ENCODE results near the gene CDCA4. TPM values are rescaled to one million over a fixed set of nuclear protein-coding genes. Genes with fewer than 3 reads are reported as not detected.

The CDCA4 gene
- total and polyA plus RNA-seq, 4 experiments from 2014 or later: 17.1 to 20.9 (median 18.9) TPM

- Histone ChIP-seq H3K4me1 (ENCODE audit: insufficient read depth, low read length) (no peaks in the 10 kb centered on the region), H3K9me3 (ENCODE audit: control insufficient read depth in 1 of 2, low read length in 2 of 2) (no peaks in the 10 kb centered on the region), H3K4me3 (ENCODE audit: low read length in 2 of 2) (no peak overlapping the region), H3K27me3 (ENCODE audit: insufficient read depth, low read length) (no peaks in the 10 kb centered on the region), H3K27ac (ENCODE audit: low read depth, low read length) (no peak overlapping the region), H3K36me3 (ENCODE audit: insufficient read depth, low read length) (peaks cover 33% of the 10 kb centered on the region)
- Mint-ChIP-seq H3K4me3 (no peak overlapping the region), H3K4me1 (peaks cover 4 to 7% (median 6%) of the 10 kb centered on the region in 4 donors), H3K27ac (peak overlapping the region in 2 of 7 donors; percentile 31 to 62), H3K36me3 (peaks cover 25 to 45% of the 10 kb centered on the region in 2 donors), H3K9me3 (no peaks in the 10 kb centered on the region), H3K27me3 (no peaks in the 10 kb centered on the region)
- ChIA-PET CTCF (ENCODE audit: partially characterized antibody) (interaction anchor here (3.4 kb wide), 1 partner anchor 77 kb away, joined by 15 read pairs; no protein-coding TSS in a partner anchor), POLR2A (ENCODE audit: partially characterized antibody) (no interaction called here)
- intact Hi-C loops (cut with micrococcal nuclease): no loop called here
- no peak for DNase-seq
Observed at GRCh38 chr14:105051182-105052109, 30.6 kb upstream of the CDCA4 start.

GRCh38 chr14:105050551-105050897 lies 29.6 kb upstream of the CDCA4 start:
- Histone ChIP-seq H3K27ac (ENCODE audit: low read depth, low read length) (no peak overlapping the region), H3K9me3 (ENCODE audit: control insufficient read depth in 1 of 2, low read length in 2 of 2) (no peaks in the 10 kb centered on the region), H3K27me3 (ENCODE audit: insufficient read depth, low read length) (no peaks in the 10 kb centered on the region), H3K4me1 (ENCODE audit: insufficient read depth, low read length) (peaks cover 7% of the 10 kb centered on the region), H3K36me3 (ENCODE audit: insufficient read depth, low read length) (peaks cover 32% of the 10 kb centered on the region), H3K4me3 (ENCODE audit: low read length in 2 of 2) (no peak overlapping the region)
- no peak for DNase-seq
- peaks cover 24 to 45% of the 10 kb centered on the region in 2 donors for H3K36me3 Mint-ChIP-seq
- no peak overlapping the region for H3K4me3 Mint-ChIP-seq
- ChIA-PET CTCF (ENCODE audit: partially characterized antibody) (no interaction called here), POLR2A (ENCODE audit: partially characterized antibody) (no interaction called here)
- H3K27ac Mint-ChIP-seq: no peak overlapping the region
- peaks cover 8 to 12% (median 10%) of the 10 kb centered on the region in 4 donors for H3K4me1 Mint-ChIP-seq
- intact Hi-C loops (cut with micrococcal nuclease): no loop called here
- H3K9me3 Mint-ChIP-seq: no peaks in the 10 kb centered on the region
- H3K27me3 Mint-ChIP-seq: no peaks in the 10 kb centered on the region

GRCh38 chr14:105049753-105050550 lies 29.1 kb upstream of the CDCA4 start:
- H3K9me3 Mint-ChIP-seq: no peaks in the 10 kb centered on the region
- no peaks in the 10 kb centered on the region for H3K27me3 Mint-ChIP-seq
- peaks cover 7 to 13% (median 11%) of the 10 kb centered on the region in 4 donors for H3K4me1 Mint-ChIP-seq
- CTCF ChIA-PET (ENCODE audit: partially characterized antibody): interaction anchor here (1.0 to 9.2 kb wide), 3 partner anchors 8 to 76 kb away, joined by 3 to 162 read pairs (median 3); no protein-coding TSS in a partner anchor
- H3K27ac ChIP-seq (ENCODE audit: low read depth, low read length): no peak overlapping the region
- no peak overlapping the region for H3K4me3 Mint-ChIP-seq
- H3K4me3 ChIP-seq (ENCODE audit: low read length in 2 of 2): no peak overlapping the region
- H3K9me3 ChIP-seq (ENCODE audit: control insufficient read depth in 1 of 2, low read length in 2 of 2): no peaks in the 10 kb centered on the region
- H3K4me1 ChIP-seq (ENCODE audit: insufficient read depth, low read length): peaks cover 9% of the 10 kb centered on the region
- H3K27ac Mint-ChIP-seq: no peak overlapping the region
- H3K36me3 ChIP-seq (ENCODE audit: insufficient read depth, low read length): peaks cover 32% of the 10 kb centered on the region
- intact Hi-C loops (cut with micrococcal nuclease): no loop called here
- POLR2A ChIA-PET (ENCODE audit: partially characterized antibody): interaction anchor here (1.4 kb wide), 1 partner anchor 11 kb away, joined by 5 read pairs; no protein-coding TSS in a partner anchor
- no peaks in the 10 kb centered on the region for H3K27me3 ChIP-seq (ENCODE audit: insufficient read depth, low read length)
- peaks cover 20 to 39% of the 10 kb centered on the region in 2 donors for H3K36me3 Mint-ChIP-seq
- no peak for DNase-seq

- peak overlapping the region in 1 of 7 donors; percentile 80 for H3K27ac Mint-ChIP-seq
- H3K27me3 ChIP-seq (ENCODE audit: insufficient read depth, low read length): no peaks in the 10 kb centered on the region
- peaks cover 9% of the 10 kb centered on the region for H3K4me1 ChIP-seq (ENCODE audit: insufficient read depth, low read length)
- no peak overlapping the region for H3K4me3 ChIP-seq (ENCODE audit: low read length in 2 of 2)
- H3K4me3 Mint-ChIP-seq: no peak overlapping the region
- POLR2A ChIA-PET (ENCODE audit: partially characterized antibody): interaction anchor here (0.7 to 3.4 kb wide), 5 partner anchors 13 to 39 kb away, joined by 3 to 27 read pairs (median 4); partner anchors contain the start of genes CDCA4 and GPR132
- peaks cover 13 to 29% of the 10 kb centered on the region in 2 donors for H3K36me3 Mint-ChIP-seq
- peaks cover 5 to 18% (median 9%) of the 10 kb centered on the region in 4 donors for H3K4me1 Mint-ChIP-seq
- peaks cover 23% of the 10 kb centered on the region for H3K36me3 ChIP-seq (ENCODE audit: insufficient read depth, low read length)
- H3K9me3 ChIP-seq (ENCODE audit: control insufficient read depth in 1 of 2, low read length in 2 of 2): no peaks in the 10 kb centered on the region
- H3K27ac ChIP-seq (ENCODE audit: low read depth, low read length): no peak overlapping the region
- DNase-seq: no peak
- CTCF ChIA-PET (ENCODE audit: partially characterized antibody): interaction anchor here (1.1 to 9.2 kb wide), 7 partner anchors 12 to 305 kb away, joined by 3 to 162 read pairs (median 9); partner anchors contain the start of gene GPR132
- intact Hi-C loops (cut with micrococcal nuclease): no loop called here
- no peaks in the 10 kb centered on the region for H3K9me3 Mint-ChIP-seq
- H3K27me3 Mint-ChIP-seq: peaks cover 2 to 3% of the 10 kb centered on the region in 2 donors
Observed at GRCh38 chr14:105047283-105048016, 26.6 kb upstream of the CDCA4 start.

- Mint-ChIP-seq H3K27me3 (peaks cover 2 to 3% of the 10 kb centered on the region in 2 donors), H3K4me1 (peaks cover 5 to 17% (median 9%) of the 10 kb centered on the region in 4 donors), H3K9me3 (no peaks in the 10 kb centered on the region), H3K27ac (no peak overlapping the region), H3K4me3 (no peak overlapping the region), H3K36me3 (peaks cover 12 to 26% of the 10 kb centered on the region in 2 donors)
- Histone ChIP-seq H3K9me3 (ENCODE audit: control insufficient read depth in 1 of 2, low read length in 2 of 2) (no peaks in the 10 kb centered on the region), H3K27ac (ENCODE audit: low read depth, low read length) (no peak overlapping the region), H3K4me3 (ENCODE audit: low read length in 2 of 2) (no peak overlapping the region), H3K36me3 (ENCODE audit: insufficient read depth, low read length) (peaks cover 21% of the 10 kb centered on the region), H3K27me3 (ENCODE audit: insufficient read depth, low read length) (no peaks in the 10 kb centered on the region), H3K4me1 (ENCODE audit: insufficient read depth, low read length) (peaks cover 9% of the 10 kb centered on the region)
- intact Hi-C loops (cut with micrococcal nuclease): no loop called here
- ChIA-PET CTCF (ENCODE audit: partially characterized antibody) (interaction anchor here (0.7 to 9.2 kb wide), 19 partner anchors 11 to 305 kb away, joined by 3 to 162 read pairs (median 11); partner anchors contain the start of genes AHNAK2, CDCA4, CLBA1 and GPR132), POLR2A (ENCODE audit: partially characterized antibody) (interaction anchor here (1.0 to 3.8 kb wide), 7 partner anchors 14 to 280 kb away, joined by 3 to 27 read pairs (median 4); partner anchors contain the start of genes CLBA1 and GPR132)
- no peak for DNase-seq
Observed at GRCh38 chr14:105046891-105047282, 26.0 kb upstream of the CDCA4 start.

GRCh38 chr14:105045710-105046326 lies 24.9 kb upstream of the CDCA4 start:
- H3K4me1 Mint-ChIP-seq: peaks cover 5 to 14% (median 9%) of the 10 kb centered on the region in 4 donors
- H3K4me3 ChIP-seq (ENCODE audit: low read length in 2 of 2): no peak overlapping the region
- H3K36me3 ChIP-seq (ENCODE audit: insufficient read depth, low read length): peaks cover 10% of the 10 kb centered on the region
- peaks cover 2 to 3% of the 10 kb centered on the region in 2 donors for H3K27me3 Mint-ChIP-seq
- intact Hi-C loops (cut with micrococcal nuclease): loop anchor here (1.0 kb wide), 5 partner anchors 25 to 113 kb away; partner anchors contain the start of gene CDCA4
- H3K4me1 ChIP-seq (ENCODE audit: insufficient read depth, low read length): peaks cover 9% of the 10 kb centered on the region
- H3K36me3 Mint-ChIP-seq: peaks cover 3 to 16% of the 10 kb centered on the region in 2 donors
- CTCF ChIA-PET (ENCODE audit: partially characterized antibody): interaction anchor here (0.5 to 9.2 kb wide), 31 partner anchors 8 to 297 kb away, joined by 3 to 162 read pairs (median 9); partner anchors contain the start of genes AHNAK2, CDCA4, CLBA1 and GPR132
- no peak overlapping the region for H3K27ac ChIP-seq (ENCODE audit: low read depth, low read length)
- H3K9me3 ChIP-seq (ENCODE audit: control insufficient read depth in 1 of 2, low read length in 2 of 2): no peaks in the 10 kb centered on the region
- POLR2A ChIA-PET (ENCODE audit: partially characterized antibody): interaction anchor here (0.9 to 3.8 kb wide), 12 partner anchors 15 to 281 kb away, joined by 3 to 27 read pairs (median 10); partner anchors contain the start of genes CDCA4, CLBA1 and GPR132
- H3K9me3 Mint-ChIP-seq: no peaks in the 10 kb centered on the region
- H3K27ac Mint-ChIP-seq: peak overlapping the region in 6 of 7 donors; percentile 77 to 86 (median 82)
- peak; percentile 86 to 91 (median 88) for DNase-seq
- peak overlapping the region in 4 of 8 donors; percentile 5 to 52 (median 27) for H3K4me3 Mint-ChIP-seq
- H3K27me3 ChIP-seq (ENCODE audit: insufficient read depth, low read length): no peaks in the 10 kb centered on the region

Data from CD4-positive, alpha-beta memory T cell (primary cell).